DMS153 treated with DMSO at 0.1 percent for 48 hours (cell line): ENCODE results near the gene SLC38A3.

Experiments used
- DNase-seq: peaks from one replicate; lab custom pipeline; 2025; ENCODE audit not compliant: unreplicated experiment; lab: John Stamatoyannopoulos, UW

Gene SLC38A3

GRCh38 chr3:50168791-50169190 is 36.3 kb upstream of the SLC38A3 start:
- DNase-seq, result no peak

- DNase-seq, result no peak
These were observed 35.7 kb upstream of the SLC38A3 start for GRCh38 chr3:50169232-50169832.

GRCh38 chr3:50169858-50170257 is 35.2 kb upstream of the SLC38A3 start:
- no peak for DNase-seq

GRCh38 chr3:50170689-50171088 is 34.4 kb upstream of the SLC38A3 start:
- DNase-seq, result no peak

GRCh38 chr3:50171540-50172301 is 33.4 kb upstream of the SLC38A3 start:
- no peak for DNase-seq

- DNase-seq, result no peak
These were observed 32.3 kb upstream of the SLC38A3 start for GRCh38 chr3:50172626-50173220.

- DNase-seq, result no peak
These were observed 31.2 kb upstream of the SLC38A3 start for GRCh38 chr3:50173685-50174516.

- no peak for DNase-seq
These were observed 30.6 kb upstream of the SLC38A3 start for GRCh38 chr3:50174517-50174895.

GRCh38 chr3:50174947-50175524 is 30.0 kb upstream of the SLC38A3 start:
- DNase-seq, result no peak

- no peak for DNase-seq
These were observed 27.7 kb upstream of the SLC38A3 start for GRCh38 chr3:50177346-50177745.

- no peak for DNase-seq
These were observed 25.4 kb upstream of the SLC38A3 start for GRCh38 chr3:50179710-50180109.

GRCh38 chr3:50181985-50182384 is 23.1 kb upstream of the SLC38A3 start:
- DNase-seq, result no peak

- no peak for DNase-seq
These were observed 22.5 kb upstream of the SLC38A3 start for GRCh38 chr3:50182533-50183099.

GRCh38 chr3:50183755-50184154 is 21.3 kb upstream of the SLC38A3 start:
- DNase-seq, result no peak

GRCh38 chr3:50184242-50184978 is 20.7 kb upstream of the SLC38A3 start:
- DNase-seq, result no peak

- DNase-seq, result no peak
These were observed 19.8 kb upstream of the SLC38A3 start for GRCh38 chr3:50185230-50185629.

- no peak for DNase-seq
These were observed 19.0 kb upstream of the SLC38A3 start for GRCh38 chr3:50186096-50186495.

- DNase-seq, result no peak
These were observed 17.3 kb upstream of the SLC38A3 start for GRCh38 chr3:50187750-50188149.

- no peak for DNase-seq
These were observed 15.8 kb upstream of the SLC38A3 start for GRCh38 chr3:50189274-50189673.

GRCh38 chr3:50189989-50190388 is 15.1 kb upstream of the SLC38A3 start:
- no peak for DNase-seq
